HG02759 (cell line): Measurements from ENCODE around the gene SUGCT.
"Not testable (repeated sequence)": the region's sequence is repeated elsewhere in the genome, so short reads cannot be mapped to it uniquely, and the experiment has no call there.

ENCODE experiments used
- ATAC-seq: cut with Tn5 transposase; IDR thresholded peaks from one replicate; pipeline ENCODE4 v1.9.1; 2021; ENCODE audit warnings: mild to moderate bottlenecking, moderate library complexity; ENCODE audit not compliant: unreplicated experiment

Gene SUGCT

DNA sequence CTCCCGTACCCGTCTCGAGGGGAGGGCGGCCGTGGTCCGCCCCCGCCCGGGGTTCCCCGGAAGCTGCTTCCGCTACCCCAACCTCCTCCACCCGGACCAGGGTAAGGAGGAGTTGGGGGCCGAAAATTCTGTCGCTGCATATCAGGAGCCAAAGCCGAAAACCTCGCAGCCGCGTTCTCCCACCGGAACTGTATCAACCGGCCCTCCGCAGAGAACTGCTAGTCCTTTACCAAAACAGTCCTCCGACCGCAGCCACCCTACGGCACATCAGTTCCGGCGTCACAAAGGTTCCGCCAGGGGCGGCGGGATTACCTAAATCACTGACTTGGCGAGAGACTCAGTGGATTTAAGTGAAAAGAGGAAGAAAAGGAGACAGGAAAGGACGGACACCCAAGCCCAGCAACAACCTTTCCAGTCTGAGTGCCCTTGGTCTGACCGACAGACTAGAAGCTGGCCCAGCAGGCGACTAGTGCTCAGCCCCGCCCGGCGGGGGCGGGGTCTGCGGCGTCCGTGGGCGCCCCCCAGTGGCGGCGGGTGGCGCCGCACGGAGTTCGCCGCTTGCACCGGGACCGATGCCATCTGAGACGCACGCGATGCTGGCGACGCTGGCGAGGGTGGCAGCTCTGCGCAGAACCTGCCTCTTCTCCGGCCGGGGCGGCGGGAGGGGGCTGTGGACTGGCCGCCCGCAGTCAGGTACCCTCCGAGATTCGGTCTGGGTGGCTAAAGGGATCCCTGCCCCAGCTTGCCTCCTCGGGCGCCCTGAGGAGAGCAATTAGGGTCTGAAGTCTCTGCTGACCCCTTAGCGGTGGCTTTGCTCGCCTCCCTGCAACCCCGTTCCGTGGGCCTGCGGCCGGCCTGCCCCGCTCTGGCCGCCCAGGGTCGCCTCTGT lies at the start of gene SUGCT, which contains the start of gene MPLKIP:
TSS of gene SUGCT (plus strand) at position 578 of the 889 bp plus-strand sequence.
TSS of gene MPLKIP (minus strand) at position 195 of the 889 bp plus-strand sequence. CDS start at position 140, 55 bp downstream.
- peak; percentile 91 for ATAC-seq

- no peak for ATAC-seq
These were observed 42.6 kb upstream of the SUGCT start for GRCh38 chr7:40092182-40092581.

GRCh38 chr7:40093631-40094350 lies 41.0 kb upstream of the SUGCT start:
- ATAC-seq = no peak

- no peak for ATAC-seq
These were observed 39.6 kb upstream of the SUGCT start for GRCh38 chr7:40095230-40095629.

GRCh38 chr7:40095695-40096327 lies 39.0 kb upstream of the SUGCT start:
- ATAC-seq = no peak

DNA sequence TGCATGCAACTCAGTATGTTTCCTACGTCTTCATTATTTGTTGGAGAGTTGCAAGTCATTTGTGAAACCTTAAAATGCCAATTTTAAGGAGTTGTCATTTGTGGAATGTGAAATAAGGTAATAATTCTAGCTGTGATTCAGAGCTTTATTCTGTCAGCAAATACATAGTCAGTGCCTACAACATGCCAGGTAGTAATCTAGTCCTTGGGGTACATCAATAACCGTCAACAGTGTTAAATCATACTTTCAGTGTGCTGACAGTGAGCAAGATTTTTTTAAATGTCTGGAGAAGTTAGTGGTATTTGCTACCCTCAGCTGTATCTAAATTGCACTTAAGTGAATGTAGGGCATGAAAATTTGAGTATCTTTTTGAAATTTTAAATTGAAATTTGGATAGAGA lies 37.1 kb upstream of the SUGCT start:
- ATAC-seq = no peak

DNA sequence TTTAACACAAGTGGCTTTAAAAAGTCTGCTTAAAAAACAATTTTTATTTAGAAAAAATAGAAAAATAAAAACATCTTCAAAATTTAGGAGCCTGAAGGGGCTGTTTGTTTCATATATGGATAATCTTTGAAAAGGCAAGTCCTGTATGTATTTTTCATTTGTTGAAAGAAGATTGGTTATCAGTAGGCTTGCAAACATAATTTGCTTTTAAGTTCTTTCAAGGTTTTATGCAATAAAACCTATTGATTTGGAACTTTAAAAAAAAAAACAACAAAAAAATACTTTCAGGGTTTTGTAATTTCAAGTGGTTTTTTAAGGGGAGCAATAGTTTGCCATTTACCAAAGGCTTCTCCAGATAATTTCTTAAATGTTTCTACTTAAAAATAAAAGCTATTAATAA lies 36.0 kb upstream of the SUGCT start:
- ATAC-seq = no peak

- no peak for ATAC-seq
These were observed 35.0 kb upstream of the SUGCT start for GRCh38 chr7:40099837-40100236.

DNA sequence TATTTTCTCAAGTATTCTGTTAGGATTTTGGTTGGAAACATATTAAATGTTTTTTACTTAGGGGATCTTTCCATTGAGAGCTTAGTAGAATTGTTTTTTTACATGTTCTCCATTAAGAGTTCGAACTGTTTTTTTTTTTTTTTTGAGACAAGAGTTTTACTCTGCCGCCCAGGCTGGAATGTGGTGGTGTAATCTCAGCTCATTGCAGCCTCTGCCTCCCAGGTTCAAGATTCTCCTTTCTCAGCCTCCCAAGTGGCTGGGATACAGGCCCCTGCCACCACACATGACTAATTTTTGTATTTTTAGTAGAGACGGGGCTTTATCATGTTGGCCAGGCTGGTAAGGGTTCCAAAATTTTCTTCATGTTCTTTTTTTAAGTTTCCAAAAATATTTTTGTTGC lies 33.6 kb upstream of the SUGCT start:
- no peak for ATAC-seq

DNA sequence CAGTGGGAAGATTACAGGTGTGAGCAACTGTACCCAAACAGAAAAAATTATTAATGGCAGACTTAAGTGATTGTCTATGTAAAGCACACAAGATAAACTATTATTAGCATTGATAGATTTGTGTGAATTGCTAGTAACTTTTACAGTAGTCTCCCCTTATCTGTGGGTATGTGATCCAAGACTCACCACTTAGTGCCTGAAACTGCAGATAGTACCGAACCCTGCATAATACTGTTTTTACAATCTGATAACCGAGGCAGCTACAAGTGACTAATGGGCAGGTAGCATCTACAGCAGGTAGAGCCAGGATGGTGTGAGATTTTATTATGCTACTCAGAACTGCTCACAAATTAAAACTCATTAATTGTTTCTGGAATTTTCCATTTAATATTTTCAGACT lies 31.9 kb upstream of the SUGCT start:
- no peak for ATAC-seq

DNA sequence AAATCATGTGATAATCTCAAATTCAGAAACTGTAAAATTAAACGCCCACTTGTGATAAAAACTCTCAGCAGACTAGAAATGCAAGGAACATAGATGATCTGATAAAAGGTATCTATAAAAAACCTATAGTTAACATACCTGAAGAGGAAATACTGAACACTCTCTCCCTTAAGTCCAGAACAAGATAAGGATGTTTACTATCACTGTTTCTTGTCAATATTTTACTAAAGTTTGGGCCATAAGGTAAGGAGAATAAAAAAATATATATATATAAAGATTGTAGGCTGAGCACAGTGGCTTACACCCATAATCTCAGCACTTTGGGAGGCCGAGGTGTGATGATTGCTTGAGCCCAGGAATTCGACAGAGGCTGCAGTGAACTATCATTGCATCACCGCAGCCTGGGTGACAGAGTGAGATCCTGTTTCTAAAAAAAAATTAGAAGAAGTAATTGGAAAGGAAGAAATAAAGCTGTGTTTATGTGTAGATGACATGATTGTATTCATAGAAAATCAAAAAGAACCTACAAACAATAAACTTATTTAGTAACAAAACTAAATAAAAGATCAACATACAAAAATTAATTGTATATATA lies 28.8 kb upstream of the SUGCT start:
- no peak for ATAC-seq

GRCh38 chr7:40115936-40116335 lies 18.9 kb upstream of the SUGCT start:
- no peak for ATAC-seq

- ATAC-seq = not testable (repeated sequence)
These were observed 17.6 kb upstream of the SUGCT start for GRCh38 chr7:40117199-40117598.

DNA sequence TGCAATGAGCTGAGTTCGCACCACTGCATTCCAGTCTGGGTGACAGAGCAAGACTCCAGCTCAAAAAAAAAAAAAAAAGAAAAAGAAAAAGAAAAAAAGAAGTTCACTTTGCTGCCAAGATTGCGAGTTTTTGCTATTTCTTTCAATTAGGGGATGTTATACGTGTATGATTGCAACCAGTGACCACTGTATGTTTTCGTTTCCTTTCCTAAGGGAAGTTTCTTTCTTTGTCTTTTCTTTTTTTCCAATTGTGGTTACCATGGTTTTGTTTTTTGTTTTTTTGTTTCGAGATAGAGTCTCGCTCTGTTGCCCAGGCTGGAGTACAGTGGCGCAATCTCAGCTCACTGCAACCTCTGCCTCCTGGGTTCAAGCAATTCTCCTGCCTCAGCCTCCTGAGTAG lies 16.6 kb upstream of the SUGCT start:
- not testable (repeated sequence) for ATAC-seq

DNA sequence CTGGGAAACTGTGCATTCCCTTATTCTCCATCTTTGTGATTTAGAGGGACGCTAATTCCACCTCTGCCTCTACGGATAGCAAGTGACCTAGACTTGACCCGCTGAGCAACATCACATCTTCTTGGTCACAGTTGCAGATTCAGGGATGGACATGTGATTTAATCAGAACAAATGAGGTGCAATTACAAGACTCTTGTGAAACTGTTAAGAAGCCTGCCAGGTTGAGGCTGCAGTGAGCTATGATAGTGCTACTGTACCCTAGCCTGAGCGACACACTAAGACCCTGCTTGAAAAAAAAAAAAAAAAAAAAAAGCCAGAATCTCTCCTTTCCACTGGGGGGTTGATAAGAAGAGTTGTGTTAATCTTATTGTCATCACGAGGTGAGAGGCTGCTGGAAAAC lies 14.8 kb upstream of the SUGCT start:
- ATAC-seq = no peak

DNA sequence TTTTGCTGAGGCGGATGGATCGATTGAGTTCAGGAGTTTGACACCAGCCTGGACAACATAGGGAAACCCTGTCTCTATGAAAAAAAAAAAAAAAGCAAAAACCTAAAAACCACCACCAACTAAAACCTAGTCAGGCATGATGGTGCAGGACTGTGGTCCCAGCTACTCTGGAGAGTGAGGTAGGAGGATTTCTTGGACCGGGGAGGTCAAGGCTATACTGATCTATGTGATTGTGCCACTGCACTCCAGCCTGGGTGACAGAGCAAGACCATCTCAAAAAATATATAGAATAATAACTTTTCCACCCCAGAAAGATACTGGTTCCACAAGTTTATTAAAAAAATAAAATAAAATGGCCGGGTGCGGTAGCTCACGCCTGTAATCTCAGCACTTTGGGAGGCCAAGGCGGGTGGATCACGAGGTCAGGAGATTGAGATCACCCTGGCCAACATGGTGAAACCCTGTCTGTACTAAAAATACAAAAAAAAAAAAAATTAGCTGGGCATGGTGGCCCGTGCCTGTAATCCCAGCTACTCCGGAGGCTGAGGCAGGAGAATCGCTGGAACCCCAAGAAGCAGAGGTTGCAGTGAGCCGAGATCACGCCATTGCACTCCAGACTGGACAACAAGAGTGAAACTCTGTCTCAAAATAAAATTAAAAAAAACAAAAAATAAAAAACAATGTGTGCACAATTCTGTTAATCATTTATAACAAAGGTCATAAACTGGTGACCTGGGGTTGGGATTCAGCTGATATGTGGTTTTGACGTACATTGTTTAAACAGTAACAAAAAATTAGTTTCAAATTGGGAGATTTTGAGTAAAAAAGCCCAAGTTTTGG lies 12.5 kb upstream of the SUGCT start:
- not testable (repeated sequence) for ATAC-seq

DNA sequence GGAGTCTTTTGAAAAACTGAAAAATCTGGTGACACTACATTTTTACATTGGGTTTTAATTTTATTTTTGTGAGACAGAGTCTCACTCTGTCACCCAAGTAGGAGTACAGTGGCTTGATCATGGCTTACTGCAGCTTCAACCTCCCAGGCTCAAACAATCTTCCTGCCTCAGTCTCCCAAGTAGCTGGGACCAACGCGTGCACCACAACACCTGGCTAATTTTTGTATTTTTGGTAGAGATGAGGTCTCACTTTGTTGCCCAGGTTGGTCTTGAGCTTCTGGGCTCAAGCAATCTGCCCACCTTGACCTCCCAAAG lies 11.9 kb upstream of the SUGCT start:
- no peak for ATAC-seq

GRCh38 chr7:40133561-40134427 lies 1.0 kb upstream of the SUGCT start:
- ATAC-seq = peak; percentile 3

- ATAC-seq = no peak
These were observed 459 bp downstream of the SUGCT start for GRCh38 chr7:40135317-40135610.

DNA sequence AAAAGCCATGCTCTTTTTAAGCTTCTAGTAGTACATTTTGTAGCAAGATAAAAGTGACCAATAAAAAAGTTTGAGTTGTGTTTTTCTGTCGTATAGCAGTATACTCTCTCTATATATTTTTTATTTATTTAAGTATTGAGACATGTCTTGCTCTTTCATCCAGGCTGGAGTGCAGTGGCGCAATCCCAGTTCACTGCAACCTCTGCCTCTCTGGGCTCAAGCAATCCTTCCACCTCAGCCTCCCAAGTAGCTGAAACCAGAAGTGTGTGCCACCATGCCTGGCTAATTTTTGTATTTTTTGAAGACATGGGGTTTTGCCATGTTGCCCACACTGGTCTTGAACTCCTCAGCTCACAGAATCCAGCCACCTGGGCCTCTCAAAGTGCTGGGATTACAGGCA lies 2.8 kb downstream of the SUGCT start:
- ATAC-seq = no peak
